ENCODE data around the gene SIM1. TPM values are rescaled to one million over a fixed set of nuclear protein-coding genes. Genes with fewer than 3 reads are reported as not detected.

The SIM1 gene
- total RNA-seq, 1 experiment from 2014 or later: not detected

DNA sequence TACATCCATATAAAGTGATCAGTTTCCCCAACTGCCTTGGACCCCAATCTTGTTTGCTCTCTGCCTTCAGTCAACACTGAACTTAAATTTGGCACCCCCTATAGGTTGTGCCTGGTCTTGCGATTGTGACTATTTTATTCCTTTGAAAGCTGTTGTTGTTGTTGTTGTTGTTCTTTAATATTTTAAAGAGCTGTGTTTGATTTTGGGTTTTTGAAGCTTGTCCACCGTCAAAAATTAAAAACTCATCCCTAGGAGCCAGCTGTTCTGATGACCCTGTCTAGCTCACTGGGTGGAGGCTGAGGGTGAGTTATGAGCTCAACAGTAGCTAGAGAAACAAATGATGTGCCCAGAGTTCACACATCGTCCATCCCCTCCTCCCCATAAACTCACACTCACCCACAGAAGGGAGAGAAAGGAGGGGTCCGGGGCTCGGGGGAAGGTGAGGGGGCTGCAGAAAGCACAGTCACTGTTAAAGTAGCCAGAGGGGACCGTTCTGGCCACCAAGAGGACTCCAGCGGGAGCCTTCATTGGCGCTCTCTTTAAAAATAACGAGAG, 4.0 kb downstream of the SIM1 start:
- ChIA-PET POLR2A (interaction anchor here (0.6 to 0.7 kb wide), 5 partner anchors 171 to 241 kb away, joined by 3 to 12 read pairs (median 5); no protein-coding TSS in a partner anchor), CTCF (interaction anchor here (0.6 to 1.2 kb wide), 5 partner anchors 10 to 322 kb away, joined by 3 to 8 read pairs (median 5); no protein-coding TSS in a partner anchor)
- no TSS peak for BruUV-seq (replicated peaks)

DNA sequence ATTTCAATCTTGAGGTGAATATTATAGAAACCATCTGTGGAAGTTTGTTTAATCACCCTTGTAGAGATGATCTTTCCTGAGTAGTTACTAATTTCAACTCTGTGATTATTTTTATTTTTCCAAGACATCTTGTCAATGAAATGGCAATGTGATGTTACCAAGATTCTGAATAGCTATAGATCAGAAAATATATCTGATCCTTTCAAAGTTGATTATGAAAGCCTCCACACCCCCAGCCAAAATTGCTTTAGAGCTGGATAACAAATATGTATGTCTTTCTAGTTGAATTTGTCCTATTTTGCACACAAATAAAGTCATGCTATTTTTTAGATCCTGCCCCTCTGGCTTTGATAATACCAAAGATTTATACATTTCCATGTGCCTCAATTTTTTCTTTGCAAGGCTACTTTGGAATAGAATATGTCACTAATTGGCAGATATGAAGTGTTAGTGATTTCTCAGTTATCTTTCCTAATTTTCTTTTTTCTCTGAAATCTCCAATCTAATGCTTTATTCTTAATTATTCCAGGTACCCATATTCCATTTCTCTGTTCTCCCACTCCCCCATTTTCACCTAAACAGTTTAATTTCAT, 5.0 kb downstream of the SIM1 start:
- Histone ChIP-seq H3K36me3 (ENCODE audit: control insufficient read depth, insufficient read depth, low read length) (no peaks in the 10 kb centered on the region), H3K27ac (ENCODE audit: low read length) (no peak overlapping the region), H3K4me1 (ENCODE audit: control insufficient read depth, insufficient read depth, low read length) (peaks cover 6% of the 10 kb centered on the region), H3K9me3 (ENCODE audit: control insufficient read depth, insufficient read depth, low read depth, low read length) (no peaks in the 10 kb centered on the region), H3K27me3 (ENCODE audit: control insufficient read depth, insufficient read depth, low read length) (peaks cover 7% of the 10 kb centered on the region; the same call in 1 of the 2 replicates), H3K4me3 (ENCODE audit: low read depth in 2 of 2, low read length in 2 of 2) (no peak overlapping the region)
- no TSS peak for BruUV-seq (replicated peaks)
- intact Hi-C loops (cut with micrococcal nuclease; ENCODE audit: unreplicated experiment) (no loop called here), in situ Hi-C loops (cut with HindIII; ENCODE audit: low pct_unique_long_range_greater_than_20kb, low sequenced_read_pairs) (no loop called here)
- ATAC-seq (no peak), DNase-seq (ENCODE audit: low read depth, low spot score) (no peak)
- POLR2A ChIA-PET: no interaction called here
- TF ChIP-seq REST (IDR thresholded peaks at IDR 0.05; ENCODE audit: insufficient read depth in 1 of 2, low read depth in 2 of 2, low read length in 1 of 2) (no peak), POLR2AphosphoS5 (IDR thresholded peaks at IDR 0.05; ENCODE audit: low read depth, low read length) (no peak), TCF7L2 (IDR thresholded peaks at IDR 0.05; ENCODE audit: low read depth, low read length) (no peak), SIN3A (IDR thresholded peaks at IDR 0.05; ENCODE audit: borderline replicate concordance, insufficient read depth, low read depth, low read length) (no peak)
- TF ChIP-seq, protein P1, sequence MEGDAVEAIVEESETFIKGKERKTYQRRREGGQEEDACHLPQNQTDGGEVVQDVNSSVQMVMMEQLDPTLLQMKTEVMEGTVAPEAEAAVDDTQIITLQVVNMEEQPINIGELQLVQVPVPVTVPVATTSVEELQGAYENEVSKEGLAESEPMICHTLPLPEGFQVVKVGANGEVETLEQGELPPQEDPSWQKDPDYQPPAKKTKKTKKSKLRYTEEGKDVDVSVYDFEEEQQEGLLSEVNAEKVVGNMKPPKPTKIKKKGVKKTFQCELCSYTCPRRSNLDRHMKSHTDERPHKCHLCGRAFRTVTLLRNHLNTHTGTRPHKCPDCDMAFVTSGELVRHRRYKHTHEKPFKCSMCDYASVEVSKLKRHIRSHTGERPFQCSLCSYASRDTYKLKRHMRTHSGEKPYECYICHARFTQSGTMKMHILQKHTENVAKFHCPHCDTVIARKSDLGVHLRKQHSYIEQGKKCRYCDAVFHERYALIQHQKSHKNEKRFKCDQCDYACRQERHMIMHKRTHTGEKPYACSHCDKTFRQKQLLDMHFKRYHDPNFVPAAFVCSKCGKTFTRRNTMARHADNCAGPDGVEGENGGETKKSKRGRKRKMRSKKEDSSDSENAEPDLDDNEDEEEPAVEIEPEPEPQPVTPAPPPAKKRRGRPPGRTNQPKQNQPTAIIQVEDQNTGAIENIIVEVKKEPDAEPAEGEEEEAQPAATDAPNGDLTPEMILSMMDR (IDR thresholded peaks at IDR 0.05): no peak
- CTCF ChIA-PET: no interaction called here

More for the DNA sequence above, 4.0 kb downstream of the SIM1 start:
- no peak for DNase-seq (ENCODE audit: low read depth, low spot score)
- in situ Hi-C loops (cut with HindIII; ENCODE audit: low pct_unique_long_range_greater_than_20kb, low sequenced_read_pairs) (no loop called here), intact Hi-C loops (cut with micrococcal nuclease; ENCODE audit: unreplicated experiment) (no loop called here)
- H3K9me3 ChIP-seq (ENCODE audit: control insufficient read depth, insufficient read depth, low read depth, low read length): no peaks in the 10 kb centered on the region
- H3K36me3 ChIP-seq (ENCODE audit: control insufficient read depth, insufficient read depth, low read length): no peaks in the 10 kb centered on the region
- TF ChIP-seq, protein P1 (IDR thresholded peaks at IDR 0.05): peak; percentile 72
- no peak for TF ChIP-seq SIN3A (IDR thresholded peaks at IDR 0.05; ENCODE audit: borderline replicate concordance, insufficient read depth, low read depth, low read length)
- no peak for TF ChIP-seq POLR2AphosphoS5 (IDR thresholded peaks at IDR 0.05; ENCODE audit: low read depth, low read length)
- peak; percentile 75 for ATAC-seq
- peak overlapping the region; percentile 46 to 73 for H3K4me3 ChIP-seq (ENCODE audit: low read depth in 2 of 2, low read length in 2 of 2)
- H3K27ac ChIP-seq (ENCODE audit: low read length): no peak overlapping the region
- H3K27me3 ChIP-seq (ENCODE audit: control insufficient read depth, insufficient read depth, low read length): peaks cover 7% of the 10 kb centered on the region; the same call in 1 of the 2 replicates
- peaks cover 6% of the 10 kb centered on the region for H3K4me1 ChIP-seq (ENCODE audit: control insufficient read depth, insufficient read depth, low read length)

All from Panc1 (cell line).